Upper lobe of left lung (tissue), 6 donors: ENCODE data around the gene SLC27A5. TPM values are rescaled to one million over a fixed set of nuclear protein-coding genes. Genes with fewer than 3 reads are reported as not detected.

ENCODE experiments used
- ATAC-seq, 2 donors: fragments of 200-7000 bp; cut with Tn5 transposase; one replicate each; pipeline ENCODE4 v1.9.1; 2022; ENCODE audit warnings: mild to moderate bottlenecking in 2 of 2, moderate library complexity in 2 of 2; ENCODE audit not compliant: low FRiP score in 2 of 2
- DNase-seq, 2 donors: peaks; one replicate each; pipeline ENCODE4 v3.0.0-alpha.2; 2019 to 2020
- H3K27ac ChIP-seq, 4 donors: fragments of 200-600 bp; sonication (generic); one replicate each; pipeline ENCODE4 v1.5.1; 2016 to 2019
- H3K27me3 ChIP-seq, 4 donors: fragments of 200-600 bp; sonication (generic); one replicate each; pipeline ENCODE4 v1.5.1; 2017 to 2019
- H3K36me3 ChIP-seq, 4 donors: fragments of 200-600 bp; sonication (generic); one replicate each; pipeline ENCODE4 v1.5.1; 2016 to 2019
- H3K4me1 ChIP-seq, 4 donors: fragments of 200-600 bp; sonication (generic); one replicate each; pipeline ENCODE4 v1.5.1; 2018 to 2019
- H3K4me3 ChIP-seq, 4 donors: fragments of 200-600 bp; sonication (generic); one replicate each; pipeline ENCODE4 v1.5.1; 2017 to 2019; ENCODE audit warnings: mild to moderate bottlenecking in 2 of 4, moderate library complexity in 1 of 4
- H3K9me3 ChIP-seq, 4 donors: fragments of 200-600 bp; sonication (generic); one replicate each; pipeline ENCODE4 v1.5.1; 2018 to 2019
- EP300 ChIP-seq, 4 donors: sonication (generic); formaldehyde crosslinking; IDR thresholded peaks; one replicate each; pipeline ENCODE4 v1.5.1; 2017; ENCODE audit warnings: antibody characterized with exemption in 4 of 4, control low read depth in 2 of 4
- POLR2A ChIP-seq, 4 donors: fragments of 450-650 bp; IDR thresholded peaks; one replicate each; pipeline ENCODE4 v1.5.1; 2016 to 2017; ENCODE audit warnings: antibody characterized with exemption in 4 of 4, mild to moderate bottlenecking in 2 of 4
- POLR2AphosphoS5 ChIP-seq, 2 donors: sonication (generic); formaldehyde crosslinking; IDR thresholded peaks; one replicate each; pipeline ENCODE4 v1.5.1; 2017; ENCODE audit warnings: antibody characterized with exemption in 2 of 2
- WGBS, 2 donors: methylation state at CpG; one replicate each; pipeline ENCODE4 v1.1.5; 2017 to 2018; 5-methylcytosine and 5-hydroxymethylcytosine counted together
- total RNA-seq, 6 donors: library from RNA; depleted of rRNA in 4 of 6; stranded (reverse); fragments of >200 nt in 4 of 6; gene quantifications; one replicate each; pipeline versions ENCODE4 v1.1.0 to v1.2.1, GENCODE V29; 2016 to 2021
- TF ChIP-seq, protein P1 (sequence below), 6 experiments: fragments of 450-650 bp in 4 of 6; fragments of 200-600 bp in 2 of 6; sonication (generic) in 2 of 6; IDR thresholded peaks; one replicate each; pipeline ENCODE4 v1.5.1; 2016 to 2019; ENCODE audit warnings: antibody characterized with exemption in 6 of 6
- donor health status: DM: no; HTN: no; CAD: no; lungs with moderate emphysema.
- donor health status: DM: no; HTN: yes; CAD: no; lungs with severe emphysema.

The SLC27A5 gene
- total RNA-seq, 6 donors from 2014 or later = 1.6 to 12.2 (median 6.9) TPM

- TF ChIP-seq, protein P1, sequence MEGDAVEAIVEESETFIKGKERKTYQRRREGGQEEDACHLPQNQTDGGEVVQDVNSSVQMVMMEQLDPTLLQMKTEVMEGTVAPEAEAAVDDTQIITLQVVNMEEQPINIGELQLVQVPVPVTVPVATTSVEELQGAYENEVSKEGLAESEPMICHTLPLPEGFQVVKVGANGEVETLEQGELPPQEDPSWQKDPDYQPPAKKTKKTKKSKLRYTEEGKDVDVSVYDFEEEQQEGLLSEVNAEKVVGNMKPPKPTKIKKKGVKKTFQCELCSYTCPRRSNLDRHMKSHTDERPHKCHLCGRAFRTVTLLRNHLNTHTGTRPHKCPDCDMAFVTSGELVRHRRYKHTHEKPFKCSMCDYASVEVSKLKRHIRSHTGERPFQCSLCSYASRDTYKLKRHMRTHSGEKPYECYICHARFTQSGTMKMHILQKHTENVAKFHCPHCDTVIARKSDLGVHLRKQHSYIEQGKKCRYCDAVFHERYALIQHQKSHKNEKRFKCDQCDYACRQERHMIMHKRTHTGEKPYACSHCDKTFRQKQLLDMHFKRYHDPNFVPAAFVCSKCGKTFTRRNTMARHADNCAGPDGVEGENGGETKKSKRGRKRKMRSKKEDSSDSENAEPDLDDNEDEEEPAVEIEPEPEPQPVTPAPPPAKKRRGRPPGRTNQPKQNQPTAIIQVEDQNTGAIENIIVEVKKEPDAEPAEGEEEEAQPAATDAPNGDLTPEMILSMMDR (IDR thresholded peaks at IDR 0.05) = peak; percentile 51 to 96 (median 93)
- TF ChIP-seq EP300 (IDR thresholded peaks at IDR 0.05) = peak in 1 of 4 donors; percentile 53
- peak; percentile 6 to 74 (median 52) for TF ChIP-seq POLR2A (IDR thresholded peaks at IDR 0.05)
- peak; percentile 80 to 91 for TF ChIP-seq POLR2AphosphoS5 (IDR thresholded peaks at IDR 0.05)
- 1% methylated on average over 17 to 56 of the region's 87 CpGs for whole genome bisulfite sequencing, 2 donors
- no peaks in the 10 kb centered on the region for H3K27me3 ChIP-seq
- ATAC-seq = peak; percentile 94 to 95
- peak; percentile 93 to 96 for DNase-seq
- no peaks in the 10 kb centered on the region for H3K9me3 ChIP-seq
- H3K36me3 ChIP-seq = peaks cover 7 to 26% (median 16%) of the 10 kb centered on the region in 4 donors
- peak within 1 kb of the TSS; percentile 86 to 99 (median 88) for H3K4me3 ChIP-seq
- peak within 1 kb of the TSS; percentile 93 to 99 (median 96) for H3K27ac ChIP-seq
- H3K4me1 ChIP-seq = peaks cover 29 to 52% (median 36%) of the 10 kb centered on the region in 4 donors
Measured at GRCh38 chr19:58519355-58520256, 7.8 kb upstream of the SLC27A5 start, which contains the start of gene ZBTB45. TSS of gene ZBTB45 (minus strand) at chr19:58519810. CDS start at chr19:58517673, 2,137 bp downstream.

- Histone ChIP-seq H3K27ac (peak overlapping the region; percentile 93 to 99 (median 96)), H3K4me3 (peak overlapping the region; percentile 86 to 99 (median 88)), H3K4me1 (peaks cover 33 to 57% (median 41%) of the 10 kb centered on the region in 4 donors), H3K27me3 (no peaks in the 10 kb centered on the region), H3K9me3 (no peaks in the 10 kb centered on the region), H3K36me3 (peaks cover 7 to 27% (median 16%) of the 10 kb centered on the region in 4 donors)
- DNase-seq (peak in 1 of 2 donors; percentile 72), ATAC-seq (peak; percentile 71 to 76)
- WGBS, 2 donors = 0 to 1% methylated on average over 4 to 10 of the region's 14 CpGs
- no peak for TF ChIP-seq POLR2AphosphoS5 (IDR thresholded peaks at IDR 0.05)
- peak in 1 of 4 donors; percentile 33 for TF ChIP-seq POLR2A (IDR thresholded peaks at IDR 0.05)
- TF ChIP-seq EP300 (IDR thresholded peaks at IDR 0.05) = no peak
- TF ChIP-seq, protein P1 (IDR thresholded peaks at IDR 0.05) = peak in 2 of 6 experiments; percentile 48 to 65
Measured at GRCh38 chr19:58519087-58519354, 7.2 kb upstream of the SLC27A5 start.

DNA sequence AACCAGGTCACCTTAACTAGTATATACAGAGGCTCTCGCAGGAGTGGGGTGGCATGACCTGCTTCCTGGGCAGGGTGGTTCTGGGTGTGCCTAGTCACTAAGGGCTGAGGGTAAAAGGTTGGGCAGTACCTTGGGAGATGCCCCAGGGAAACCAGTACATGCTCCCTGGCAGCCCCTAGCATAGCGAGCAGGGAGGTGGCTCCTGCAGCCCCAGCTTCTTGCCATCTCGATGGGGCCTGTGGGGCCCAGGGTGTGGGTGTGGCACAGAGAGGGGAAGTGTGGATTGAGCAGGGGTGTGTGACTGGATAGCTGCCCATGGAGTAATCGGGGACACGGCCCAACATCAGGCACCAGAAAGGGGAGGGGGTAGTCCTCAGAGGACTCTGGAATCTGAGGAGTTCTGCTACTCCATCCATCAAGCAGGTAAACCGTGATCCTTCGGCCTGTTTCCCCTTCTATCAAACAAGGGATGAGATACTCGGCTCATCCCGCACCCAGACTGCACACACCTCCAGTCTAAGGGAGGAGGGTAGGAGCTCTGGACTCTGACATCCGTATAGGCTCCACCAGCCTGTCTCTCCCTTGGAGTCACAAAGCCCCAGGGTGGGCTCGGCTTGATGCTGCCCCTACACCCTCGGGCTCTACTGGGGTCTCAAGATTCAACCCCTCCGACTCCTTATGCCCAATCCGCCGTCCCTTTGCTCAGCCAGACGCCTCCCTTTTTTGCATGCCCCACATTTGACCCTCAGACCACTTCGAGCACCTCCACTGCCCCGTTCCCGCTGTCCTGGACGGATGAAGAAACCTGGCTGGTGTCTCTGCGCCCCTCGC, 6.7 kb upstream of the SLC27A5 start:
- H3K27ac ChIP-seq = peak overlapping the region; percentile 93 to 99 (median 96)
- WGBS, 2 donors = 5 to 9% methylated on average over 13 to 22 of the region's 22 CpGs
- H3K4me3 ChIP-seq = peak overlapping the region; percentile 86 to 99 (median 88)
- DNase-seq (no peak), ATAC-seq (no peak)
- peaks cover 7 to 27% (median 16%) of the 10 kb centered on the region in 4 donors for H3K36me3 ChIP-seq
- H3K27me3 ChIP-seq = no peaks in the 10 kb centered on the region
- TF ChIP-seq, protein P1 (IDR thresholded peaks at IDR 0.05) = peak in 4 of 6 experiments; percentile 46 to 71 (median 57)
- TF ChIP-seq POLR2A (IDR thresholded peaks at IDR 0.05) = no peak
- H3K4me1 ChIP-seq = peaks cover 38 to 63% (median 47%) of the 10 kb centered on the region in 4 donors
- H3K9me3 ChIP-seq = no peaks in the 10 kb centered on the region

DNA sequence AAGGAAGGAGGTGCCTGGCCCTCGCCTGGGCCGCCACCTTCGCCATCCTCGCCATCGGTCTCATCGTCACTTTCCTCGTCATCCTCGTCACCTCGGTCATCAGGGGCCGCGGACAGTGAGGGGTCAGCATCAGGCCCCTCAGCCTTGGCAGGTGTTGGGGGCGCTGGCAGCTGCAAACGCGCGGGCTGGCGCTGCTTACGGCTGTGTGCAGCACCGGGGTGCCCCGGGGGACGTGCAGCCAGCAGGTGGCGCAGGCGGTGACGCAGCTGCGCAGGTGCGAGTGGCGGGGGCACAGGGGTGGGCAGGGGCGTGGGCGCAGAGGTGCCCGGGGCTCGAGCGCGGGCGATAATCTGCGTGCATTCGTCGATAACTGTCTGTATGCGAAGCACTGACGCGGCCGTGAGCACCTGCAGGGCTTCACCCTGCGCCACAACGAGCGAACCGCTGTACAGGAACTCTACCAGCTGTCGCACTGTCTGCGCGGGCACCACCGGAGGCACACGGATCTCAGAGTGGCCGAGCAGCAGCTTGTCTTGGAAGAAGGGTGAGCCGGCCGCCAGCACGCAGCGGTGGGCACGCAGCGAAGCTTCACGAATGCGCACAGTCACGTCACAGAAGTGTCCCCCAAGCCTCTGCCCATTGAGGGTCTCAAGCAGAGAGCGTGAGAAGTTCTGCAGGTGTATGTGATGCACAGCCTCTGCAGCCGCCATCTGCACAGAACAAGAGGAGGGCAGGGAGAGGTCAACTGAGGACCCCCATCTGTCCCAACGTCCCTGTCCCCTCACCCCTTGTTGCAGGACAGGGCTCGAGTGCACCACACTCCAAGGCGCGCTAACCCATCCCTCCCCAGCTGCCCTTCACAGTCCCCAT, 5.4 kb upstream of the SLC27A5 start:
- ATAC-seq (no peak), DNase-seq (peak in 1 of 2 donors; percentile 87)
- TF ChIP-seq, protein P1 (IDR thresholded peaks at IDR 0.05) = no peak
- Histone ChIP-seq H3K27ac (peak overlapping the region in 1 of 4 donors; percentile 97), H3K36me3 (peaks cover 7 to 32% (median 16%) of the 10 kb centered on the region in 4 donors), H3K4me3 (no peak overlapping the region), H3K27me3 (no peaks in the 10 kb centered on the region), H3K9me3 (no peaks in the 10 kb centered on the region), H3K4me1 (peaks cover 39 to 66% (median 50%) of the 10 kb centered on the region in 4 donors)
- 92 to 94% methylated on average over 61 to 63 of the region's 65 CpGs for WGBS, 2 donors
